Kidney epithelial cell (primary cell): ENCODE results near the gene ST8SIA5. TPM values are rescaled to one million over a fixed set of nuclear protein-coding genes. Genes with fewer than 3 reads are reported as not detected.

Experiments
- DNase-seq: peaks from one replicate; pipeline ENCODE4 v3.0.0-alpha.2; 2010; ENCODE audit warnings: low read depth
- H3K27me3 ChIP-seq: 2 replicates; pipeline ENCODE4 v1.6.0; 2011; ENCODE audit warnings: low read length; ENCODE audit not compliant: control insufficient read depth, insufficient read depth
- H3K36me3 ChIP-seq: 2 replicates; pipeline ENCODE4 v1.5.1; 2011; ENCODE audit warnings: low read length; ENCODE audit not compliant: control insufficient read depth, insufficient read depth
- H3K4me3 ChIP-seq: 2 replicates; pipeline ENCODE4 v1.5.1; 2011; ENCODE audit warnings: low read depth, mild to moderate bottlenecking, control low read depth, low read length
- total RNA-seq: library from RNA; depleted of rRNA; stranded (reverse); fragments of >200 nt; gene quantifications from 2 replicates; pipeline ENCODE4 v1.2.3, GENCODE V29; 2015
- TF ChIP-seq, protein P1 (sequence below): IDR thresholded peaks from 2 replicates; pipeline ENCODE4 v1.5.1; 2011; ENCODE audit warnings: mild to moderate bottlenecking, moderate library complexity, low read length, control low read depth, inconsistent platforms; ENCODE audit not compliant: insufficient read depth, poor library complexity, severe bottlenecking

The ST8SIA5 gene
- total RNA-seq, 1 donor from 2014 or later = under 0.01 TPM

GRCh38 chr18:46622451-46622850 lies 134.4 kb downstream of the ST8SIA5 start:
- H3K4me3 ChIP-seq = no peak overlapping the region
- TF ChIP-seq, protein P1, sequence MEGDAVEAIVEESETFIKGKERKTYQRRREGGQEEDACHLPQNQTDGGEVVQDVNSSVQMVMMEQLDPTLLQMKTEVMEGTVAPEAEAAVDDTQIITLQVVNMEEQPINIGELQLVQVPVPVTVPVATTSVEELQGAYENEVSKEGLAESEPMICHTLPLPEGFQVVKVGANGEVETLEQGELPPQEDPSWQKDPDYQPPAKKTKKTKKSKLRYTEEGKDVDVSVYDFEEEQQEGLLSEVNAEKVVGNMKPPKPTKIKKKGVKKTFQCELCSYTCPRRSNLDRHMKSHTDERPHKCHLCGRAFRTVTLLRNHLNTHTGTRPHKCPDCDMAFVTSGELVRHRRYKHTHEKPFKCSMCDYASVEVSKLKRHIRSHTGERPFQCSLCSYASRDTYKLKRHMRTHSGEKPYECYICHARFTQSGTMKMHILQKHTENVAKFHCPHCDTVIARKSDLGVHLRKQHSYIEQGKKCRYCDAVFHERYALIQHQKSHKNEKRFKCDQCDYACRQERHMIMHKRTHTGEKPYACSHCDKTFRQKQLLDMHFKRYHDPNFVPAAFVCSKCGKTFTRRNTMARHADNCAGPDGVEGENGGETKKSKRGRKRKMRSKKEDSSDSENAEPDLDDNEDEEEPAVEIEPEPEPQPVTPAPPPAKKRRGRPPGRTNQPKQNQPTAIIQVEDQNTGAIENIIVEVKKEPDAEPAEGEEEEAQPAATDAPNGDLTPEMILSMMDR = no peak
- DNase-seq = no peak
- H3K27me3 ChIP-seq = peaks cover 10% of the 10 kb centered on the region
- no peaks in the 10 kb centered on the region for H3K36me3 ChIP-seq

GRCh38 chr18:46621871-46622270 lies 135.0 kb downstream of the ST8SIA5 start:
- TF ChIP-seq, protein P1 = no peak
- H3K4me3 ChIP-seq = no peak overlapping the region
- no peak for DNase-seq
- peaks cover 10% of the 10 kb centered on the region for H3K27me3 ChIP-seq
- H3K36me3 ChIP-seq = no peaks in the 10 kb centered on the region

DNA sequence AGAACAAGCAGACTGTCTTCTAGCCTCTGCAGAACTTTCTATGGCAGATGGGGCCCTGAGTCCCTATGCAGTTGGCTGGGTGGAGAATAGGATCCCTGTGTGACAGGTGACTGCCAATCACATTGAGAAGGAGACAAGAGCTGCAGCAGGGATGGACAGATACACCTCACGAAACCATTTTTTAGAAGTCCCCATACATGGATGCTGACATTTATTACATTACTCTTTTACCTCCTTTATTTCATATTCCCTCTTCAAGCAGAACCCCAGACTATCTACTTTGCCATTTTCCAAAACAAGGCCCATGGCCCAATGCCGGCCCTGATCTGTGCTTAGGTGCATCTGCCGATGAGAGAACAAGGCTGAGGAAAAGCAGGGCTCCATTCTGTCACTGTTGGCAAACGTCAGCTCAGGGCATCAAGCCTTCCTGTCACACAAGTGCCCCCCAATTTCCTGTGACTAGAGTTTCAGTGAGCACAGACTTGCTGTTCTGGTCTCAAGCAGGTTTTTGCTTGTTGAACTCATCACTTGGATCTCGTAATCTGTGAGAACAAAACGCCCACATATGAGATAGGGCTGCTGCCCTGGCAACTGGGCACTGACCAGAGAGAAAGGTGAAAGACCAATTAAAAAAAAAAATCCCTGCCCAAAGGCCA lies 135.6 kb downstream of the ST8SIA5 start:
- Histone ChIP-seq H3K4me3 (no peak overlapping the region), H3K27me3 (peaks cover 10% of the 10 kb centered on the region), H3K36me3 (no peaks in the 10 kb centered on the region)
- no peak for DNase-seq
- TF ChIP-seq, protein P1 = no peak

GRCh38 chr18:46619559-46619958 lies 137.3 kb downstream of the ST8SIA5 start:
- DNase-seq = no peak
- no peak overlapping the region for H3K4me3 ChIP-seq
- TF ChIP-seq, protein P1 = no peak
- H3K27me3 ChIP-seq = peaks cover 10% of the 10 kb centered on the region
- no peaks in the 10 kb centered on the region for H3K36me3 ChIP-seq

Other genes with a start within 250 kb of the ST8SIA5 start
- 0.08 and 0.14 TPM in 2 replicates for gene LOXHD1, start 99.8 kb downstream of the ST8SIA5 start, total RNA-seq
- 8.7 and 10.9 TPM in 2 replicates for gene PIAS2, start 160.5 kb upstream of the ST8SIA5 start, total RNA-seq
- gene KATNAL2, start 160.5 kb upstream of the ST8SIA5 start, total RNA-seq = 0.88 and 1.4 TPM in 2 replicates